D341Med (cell line): ENCODE results near the gene DNAJB13.
A peak's percentile ranks its signal among the peaks of the same experiment; 100 is the strongest.
"Not testable (repeated sequence)": the region's sequence is repeated elsewhere in the genome, so short reads cannot be mapped to it uniquely, and the experiment has no call there.

Experiments
- DNase-seq: peaks from one replicate; pipeline ENCODE4 v3.0.0; 2012; ENCODE audit warnings: low spot score

The DNAJB13 gene

DNA sequence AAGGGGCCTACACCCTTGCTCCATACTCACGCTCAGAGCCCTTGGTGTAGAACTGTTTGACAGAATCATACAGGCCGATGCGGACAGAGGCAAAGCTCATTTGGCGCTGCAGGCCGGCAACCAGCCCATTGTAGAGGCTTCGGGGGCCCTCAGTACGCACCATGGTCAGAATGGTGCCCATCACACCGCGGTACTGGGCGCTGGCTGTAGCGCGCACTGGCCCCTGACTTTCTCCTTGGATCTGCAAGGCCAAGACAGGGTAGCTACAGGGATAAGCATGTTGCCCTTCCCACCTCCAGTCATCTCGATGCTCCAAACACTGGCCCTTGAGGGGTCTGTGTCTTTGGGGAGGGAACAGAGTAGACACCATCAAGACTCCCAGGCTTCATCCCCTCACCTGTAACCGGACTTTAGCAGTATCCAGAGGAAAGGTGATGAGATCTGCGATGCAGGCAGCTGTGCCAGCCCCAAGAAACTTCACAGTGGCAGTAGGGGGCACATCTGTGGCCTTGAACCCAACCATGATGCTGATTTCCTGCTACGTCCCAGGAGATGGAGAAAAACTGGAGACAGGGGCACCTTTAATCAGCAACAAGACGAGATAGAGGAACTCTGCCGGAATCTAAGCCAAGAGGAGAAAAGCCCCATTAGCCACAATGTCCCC lies 27.2 kb downstream of the DNAJB13 start:
- DNase-seq = no peak

DNA sequence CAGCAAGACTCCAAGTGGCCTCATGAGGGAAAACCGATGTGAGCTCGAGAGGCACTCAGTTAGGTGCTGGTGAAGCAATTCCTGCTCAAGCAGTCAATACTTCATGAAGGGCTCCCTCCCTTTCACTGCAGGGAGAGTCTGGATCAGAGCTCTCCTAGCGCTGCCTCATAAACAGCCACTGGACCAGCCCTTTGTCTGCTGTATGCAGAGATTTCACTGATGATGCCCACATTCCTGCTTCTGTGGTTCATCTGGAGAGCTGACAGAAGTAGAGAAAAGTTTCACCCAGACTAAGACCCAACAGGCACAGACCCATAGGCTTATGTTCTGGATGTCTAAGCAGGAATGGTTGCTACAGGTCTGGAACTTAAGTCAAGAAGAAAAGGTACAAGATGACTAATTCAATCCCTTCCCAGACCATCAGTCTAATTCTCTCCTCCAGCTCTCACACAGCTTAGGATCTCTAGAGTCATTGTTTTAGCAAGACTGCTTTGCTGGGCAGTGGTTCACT lies 27.8 kb downstream of the DNAJB13 start:
- no peak for DNase-seq

GRCh38 chr11:73980001-73980961 lies 29.5 kb downstream of the DNAJB13 start:
- peak; percentile 27 for DNase-seq

DNA sequence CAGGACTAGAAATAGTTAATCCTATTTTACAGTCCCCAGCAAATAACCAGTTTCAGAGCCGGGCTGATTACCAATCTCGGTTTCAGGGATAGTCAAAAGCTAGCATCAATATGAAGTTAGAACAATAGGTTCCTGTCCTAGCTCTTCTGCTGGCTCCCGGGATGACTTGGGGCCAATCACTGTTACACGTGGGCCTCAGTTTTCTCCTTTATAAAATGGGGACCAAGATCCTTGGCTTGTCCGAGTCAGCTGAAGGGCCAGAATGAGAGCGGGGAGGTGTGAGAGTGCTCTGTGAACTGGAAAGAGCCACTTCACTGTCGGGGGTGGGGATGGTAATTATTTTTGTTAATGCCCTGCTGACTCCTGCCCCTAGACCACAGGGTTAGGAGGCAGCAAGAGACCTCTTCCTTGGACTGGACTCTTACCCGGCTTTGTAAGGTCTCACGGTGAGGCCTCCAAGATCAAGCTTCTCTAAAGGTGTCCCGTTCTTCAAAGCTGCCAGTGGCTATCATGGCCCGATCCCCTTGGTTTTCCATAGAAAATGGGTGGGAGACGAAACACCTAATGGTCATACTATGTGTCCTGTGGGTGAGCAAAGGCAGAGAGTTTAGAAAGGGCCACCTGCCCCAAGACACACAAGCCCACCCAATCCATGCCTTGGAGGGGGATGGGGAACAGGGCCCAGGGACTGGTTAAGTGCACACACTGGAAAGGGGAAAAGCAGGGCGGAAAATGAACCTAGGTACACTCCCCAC lies 30.4 kb downstream of the DNAJB13 start:
- DNase-seq = peak; percentile 5

- DNase-seq = peak; percentile 97
These were observed 31.8 kb downstream of the DNAJB13 start, which contains the start of gene UCP2 for GRCh38 chr11:73982595-73982989. Gene UCP2 (minus strand): TSS chr11:73982843. CDS start chr11:73978378, 4,465 bp downstream.

GRCh38 chr11:73982990-73983740 lies 32.3 kb downstream of the DNAJB13 start:
- peak; percentile 96 for DNase-seq

- peak; percentile 6 for DNase-seq
These were observed 33.1 kb downstream of the DNAJB13 start for GRCh38 chr11:73983741-73984538.

DNA sequence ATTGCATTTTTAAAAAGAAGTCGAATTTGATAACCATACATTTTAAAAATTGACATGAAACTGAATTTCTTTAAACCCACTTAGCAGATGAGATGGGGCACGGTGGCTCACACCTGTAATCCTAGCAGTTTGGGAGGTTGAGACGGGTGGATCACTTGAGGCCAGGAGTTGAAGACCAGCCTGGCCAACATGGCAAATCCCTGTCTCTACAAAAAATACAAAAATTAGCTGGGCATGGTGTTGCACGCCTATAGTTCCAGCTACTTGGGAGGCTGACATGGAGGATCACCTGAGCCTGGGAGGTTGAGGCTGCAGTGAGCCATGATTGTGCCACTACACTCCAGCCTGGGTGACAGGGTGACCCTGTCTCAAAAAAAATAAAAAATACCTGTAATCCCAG lies 34.8 kb downstream of the DNAJB13 start:
- not testable (repeated sequence) for DNase-seq

DNA sequence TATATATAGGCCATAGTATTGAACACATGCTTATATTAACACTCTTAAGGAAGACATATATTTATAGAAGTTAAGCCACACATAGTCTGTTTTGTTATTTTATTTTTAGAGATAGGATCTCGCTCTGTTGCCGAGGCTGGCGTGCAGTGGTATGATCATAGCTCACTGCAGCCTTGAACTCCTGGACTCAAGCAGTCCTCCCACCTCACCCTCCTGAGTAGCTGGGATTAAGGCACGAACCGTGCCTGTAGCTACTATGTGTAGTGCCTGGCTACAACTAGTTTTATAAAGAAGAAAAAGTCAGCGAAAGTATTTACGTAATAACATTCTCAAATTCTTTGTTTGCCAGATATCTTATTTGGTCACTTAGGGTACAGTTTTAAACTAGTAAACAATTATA lies 37.4 kb downstream of the DNAJB13 start:
- no peak for DNase-seq

DNA sequence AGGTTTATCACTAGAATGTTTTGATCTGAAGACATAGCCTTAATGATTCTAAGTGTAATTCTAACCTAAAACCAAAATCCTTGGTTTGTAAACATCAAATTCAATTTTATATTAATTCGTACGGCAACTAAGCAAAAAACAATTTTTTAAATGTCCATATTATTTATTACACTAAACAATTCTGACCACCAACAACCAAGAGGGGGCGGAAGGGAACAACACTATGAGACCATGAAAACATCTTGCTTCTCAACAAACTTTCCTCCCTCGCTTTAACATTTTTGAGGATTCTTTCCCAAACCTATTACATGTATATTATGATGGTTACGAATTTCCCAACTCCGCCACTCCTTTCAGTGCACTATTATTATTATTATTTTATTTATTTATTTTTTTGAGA lies 38.3 kb downstream of the DNAJB13 start:
- no peak for DNase-seq

DNA sequence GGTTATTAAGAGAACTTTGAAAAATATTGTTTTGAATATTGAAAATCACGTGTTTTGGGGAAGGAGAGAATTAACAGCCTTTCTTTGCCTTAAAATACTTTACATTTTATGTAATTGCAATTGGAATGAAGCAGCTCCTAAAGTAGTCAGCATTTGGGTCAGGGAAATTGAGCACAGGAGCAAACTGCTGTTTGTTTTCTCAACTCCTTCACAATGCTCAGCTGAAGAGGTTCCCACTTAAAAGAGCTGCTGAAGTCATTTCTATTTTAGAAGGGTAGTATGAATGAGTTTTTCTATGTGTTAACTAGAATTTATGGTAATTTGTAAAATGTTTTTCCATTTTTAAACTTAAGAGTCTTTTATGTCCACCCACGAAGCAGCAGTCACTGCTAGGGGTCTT lies 39.9 kb downstream of the DNAJB13 start:
- DNase-seq = no peak

DNA sequence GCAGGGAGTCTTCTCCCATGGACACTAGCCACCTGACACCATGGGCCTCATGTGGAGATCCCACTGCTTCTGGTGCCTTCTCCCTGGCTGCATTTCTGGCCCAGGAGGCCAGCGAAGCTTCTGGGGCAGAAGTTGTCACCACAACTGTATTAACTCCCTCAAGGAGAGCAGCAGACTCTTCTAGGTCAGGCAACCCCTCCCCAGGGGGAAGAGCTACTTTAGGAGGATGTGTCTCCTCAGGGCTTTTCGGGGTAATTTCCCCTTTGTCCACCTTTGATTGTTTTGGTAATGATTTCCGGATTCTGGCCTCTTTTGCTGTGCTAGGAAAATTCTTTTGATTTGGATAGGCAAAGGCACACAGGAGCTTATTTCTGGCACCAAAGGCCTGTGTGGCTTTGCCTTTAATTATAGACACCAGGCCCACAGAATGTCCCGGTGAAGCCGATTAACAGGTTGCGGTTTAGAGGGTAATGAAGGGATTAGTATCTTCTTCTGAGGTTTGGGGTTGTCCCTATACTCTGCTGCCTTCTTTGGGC lies 40.7 kb downstream of the DNAJB13 start:
- DNase-seq = peak; percentile 33

GRCh38 chr11:73995247-73995646 lies 44.4 kb downstream of the DNAJB13 start:
- DNase-seq = no peak

- DNase-seq = no peak
These were observed 44.9 kb downstream of the DNAJB13 start for GRCh38 chr11:73995731-73996130.

DNA sequence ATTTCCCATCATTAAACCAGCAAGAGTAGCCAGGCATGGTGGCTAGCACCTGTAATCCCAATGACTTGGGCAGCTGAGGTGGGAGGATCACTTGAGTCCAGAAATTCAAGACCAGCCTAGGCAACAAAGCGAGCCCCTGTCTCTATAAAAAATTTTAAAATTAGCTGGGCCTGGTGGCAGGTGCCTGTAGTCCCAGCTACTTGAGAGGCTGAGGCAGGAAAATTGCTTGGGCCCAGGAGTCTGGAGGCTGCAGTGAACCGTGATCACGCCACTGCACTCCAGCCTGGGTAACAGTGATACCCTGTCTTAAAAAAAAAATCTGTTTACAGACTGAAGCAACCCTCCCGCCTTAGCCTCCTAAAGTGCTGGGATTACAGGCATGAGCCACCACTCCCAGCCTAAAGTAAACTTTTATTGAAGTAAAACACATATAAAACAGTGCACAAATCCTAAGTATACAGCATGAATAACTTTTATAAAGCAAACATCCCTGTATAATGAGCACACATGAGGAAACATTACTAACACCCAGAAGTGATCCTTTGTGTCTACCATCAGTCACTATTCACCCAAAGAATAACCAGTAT lies 45.4 kb downstream of the DNAJB13 start:
- DNase-seq = no peak

DNA sequence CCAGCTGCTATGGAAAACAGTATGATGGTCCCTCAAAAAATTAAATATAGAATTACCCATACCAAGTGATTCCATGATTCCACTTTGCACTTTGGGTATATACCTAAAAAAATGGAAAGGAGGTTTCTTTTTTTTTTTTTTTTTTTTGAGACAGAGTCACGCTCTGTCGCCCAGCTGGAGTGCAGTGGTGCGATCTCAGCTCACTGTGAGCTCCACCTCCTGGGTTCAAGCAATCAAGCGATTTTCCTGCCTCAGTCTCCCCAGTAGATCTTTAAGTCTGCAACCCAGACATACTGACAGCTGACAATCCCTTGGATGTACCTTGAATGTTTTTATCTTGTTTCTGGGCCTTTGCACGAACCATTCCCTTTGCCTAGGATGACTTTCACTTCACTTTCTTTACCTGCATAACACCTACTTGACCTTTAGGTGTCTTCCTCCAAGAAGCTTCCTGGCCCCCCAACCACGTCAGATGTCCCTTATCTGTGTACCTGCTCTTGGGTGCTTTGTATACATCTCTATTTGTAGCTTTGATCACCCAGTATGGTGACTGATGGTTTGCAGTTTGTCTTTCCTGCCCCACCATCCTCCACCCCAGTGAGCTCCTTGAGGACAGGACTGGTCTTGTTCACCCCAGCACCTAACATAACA lies 46.4 kb downstream of the DNAJB13 start:
- no peak for DNase-seq

DNA sequence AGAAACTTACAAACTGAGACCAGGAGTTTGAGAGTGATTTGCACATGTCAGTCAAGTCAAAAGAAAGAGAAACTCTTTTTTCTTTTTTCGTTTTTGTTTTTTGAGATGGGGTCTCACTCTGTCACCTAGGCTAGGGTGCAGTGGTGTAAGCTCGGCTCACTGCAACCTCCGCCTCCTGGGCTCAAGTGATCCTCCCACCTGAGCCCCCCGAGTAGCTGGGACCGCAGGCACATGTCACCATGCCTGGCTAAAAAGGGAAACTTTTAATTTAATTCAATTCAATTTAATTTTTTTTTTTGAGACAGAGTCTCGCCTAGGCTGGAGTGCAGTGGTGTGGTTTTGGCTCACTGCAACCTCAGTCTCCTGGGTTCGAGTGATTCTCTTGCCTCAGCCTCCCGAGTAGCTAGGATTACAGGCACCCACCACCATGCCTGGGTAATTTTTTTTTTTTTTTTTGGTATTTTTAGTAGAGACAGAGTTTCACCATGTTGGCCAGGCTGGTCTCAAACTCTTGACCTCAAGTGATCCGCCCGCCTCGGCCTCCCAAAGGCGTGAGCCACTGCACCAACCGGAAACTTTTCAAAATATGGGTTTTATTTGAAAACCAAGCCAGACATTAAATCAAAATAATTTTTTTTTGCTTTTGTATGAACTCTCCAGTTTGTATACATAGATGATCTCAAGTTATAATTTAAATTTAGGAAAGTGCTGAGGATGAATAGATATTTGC lies 48.2 kb downstream of the DNAJB13 start:
- no peak for DNase-seq

DNA sequence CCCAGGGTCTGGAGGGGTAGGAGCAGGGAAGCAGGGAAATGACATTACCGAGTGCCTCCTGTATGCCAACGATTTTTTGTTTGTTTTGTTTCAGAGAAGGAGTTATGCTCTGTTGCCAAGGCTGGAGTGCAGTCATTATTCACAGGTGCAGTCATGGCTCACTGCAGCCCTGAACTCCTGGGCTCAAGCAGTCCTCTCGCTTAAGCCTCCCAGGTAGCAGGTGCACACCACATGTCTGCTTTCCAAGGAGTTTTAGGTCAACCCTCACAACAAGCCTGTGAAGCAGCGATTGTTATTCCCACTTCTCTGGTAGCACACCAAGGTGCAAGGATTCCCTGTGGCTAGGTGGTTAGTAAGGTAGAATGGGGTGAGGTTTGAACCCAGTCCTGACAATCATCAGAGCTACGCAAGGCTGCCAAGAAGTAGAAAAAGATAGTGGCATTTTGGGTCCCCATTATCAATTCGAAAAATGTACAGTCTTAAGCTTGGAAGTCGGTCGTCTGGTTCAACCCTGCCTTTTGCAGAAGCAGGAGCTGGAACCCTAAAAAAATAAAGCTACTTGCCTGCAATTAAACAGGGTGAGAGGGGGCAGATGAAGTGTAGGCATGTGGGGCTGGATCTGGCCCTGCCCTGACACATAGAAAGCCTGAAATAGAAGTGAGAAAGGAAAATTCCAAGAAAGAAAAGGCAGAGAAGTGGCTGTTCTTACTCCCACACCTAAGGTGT lies 48.9 kb downstream of the DNAJB13 start:
- peak; percentile 4 for DNase-seq
